GM23338 (cell line): Measurements from ENCODE around the gene PSEN2. TPM values are rescaled to one million over a fixed set of nuclear protein-coding genes. Genes with fewer than 3 reads are reported as not detected.

Experiments used
- EZH2phosphoT487 ChIP-seq: fragments of 200-600 bp; sonication (generic); IDR thresholded peaks from one replicate; pipeline ENCODE4 v1.8.1; 2018; ENCODE audit warnings: antibody characterized with exemption; ENCODE audit not compliant: unreplicated experiment
- polyA plus RNA-seq: library from polyadenylated mRNA; unstranded; fragments of >200 nt; fragmentation: Nextera tagmentation; extraction: Ambion mirVana; gene quantifications from 2 replicates; pipeline ENCODE4 v1.2.1, GENCODE V29; 2016
- total RNA-seq: library from RNA; depleted of rRNA; stranded (reverse); fragments of >200 nt; shearing (Covaris generic); gene quantifications from 2 replicates; pipeline ENCODE4 v1.2.3, GENCODE V29; 2014; rRNA removed
- TF ChIP-seq, protein P1 (sequence below), 2 experiments: fragments of 200-600 bp in 1 of 2; sonication (generic) in 1 of 2; conservative IDR thresholded peaks; 2 replicates each; pipeline versions ENCODE4 v1.5.1 to v1.6.1; 2016 to 2017; ENCODE audit warnings: antibody characterized with exemption in 2 of 2, low read depth in 2 of 2, mild to moderate bottlenecking in 2 of 2, moderate library complexity in 1 of 2

PSEN2 gene
- total and polyA plus RNA-seq, 2 experiments from 2014 or later = 10.0 to 22.1 TPM

DNA sequence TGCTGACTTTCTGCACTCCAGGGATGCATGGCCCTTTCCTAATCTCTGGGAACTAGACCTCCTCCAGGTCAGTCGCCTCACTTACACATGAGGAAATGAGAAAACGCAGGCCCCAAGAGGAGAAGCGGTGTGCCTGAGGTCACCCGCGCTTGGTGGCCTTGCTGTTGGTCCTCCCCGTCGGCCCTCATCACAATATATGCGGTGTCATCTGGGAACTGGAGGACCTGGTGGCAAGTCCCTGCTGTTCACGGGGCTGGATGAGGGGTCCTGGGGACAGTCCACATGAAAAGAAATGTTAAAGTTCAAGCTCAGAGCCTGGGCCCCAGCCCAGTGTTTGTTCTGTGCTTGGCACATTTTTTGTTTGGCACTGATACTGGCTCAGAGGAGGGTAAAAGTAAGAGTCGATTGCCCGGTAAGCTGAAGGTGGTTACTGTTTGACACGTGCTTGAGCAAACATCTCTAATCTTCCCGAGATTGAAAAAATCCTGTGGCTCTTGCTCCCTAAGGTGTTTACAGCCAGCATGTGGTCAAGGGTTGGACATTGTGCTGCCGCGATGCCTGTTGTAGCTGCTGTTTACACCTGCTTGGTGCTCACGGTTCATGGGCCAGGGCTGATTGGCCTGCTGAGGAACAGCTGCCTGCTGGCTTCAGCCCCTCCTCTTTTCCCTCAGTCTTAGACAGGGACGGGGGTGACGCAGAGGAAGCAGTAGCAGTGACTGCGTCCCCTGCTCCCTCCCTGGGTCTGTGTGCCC lies 74.9 kb downstream of the PSEN2 start (continued):
- TF ChIP-seq, protein P1, sequence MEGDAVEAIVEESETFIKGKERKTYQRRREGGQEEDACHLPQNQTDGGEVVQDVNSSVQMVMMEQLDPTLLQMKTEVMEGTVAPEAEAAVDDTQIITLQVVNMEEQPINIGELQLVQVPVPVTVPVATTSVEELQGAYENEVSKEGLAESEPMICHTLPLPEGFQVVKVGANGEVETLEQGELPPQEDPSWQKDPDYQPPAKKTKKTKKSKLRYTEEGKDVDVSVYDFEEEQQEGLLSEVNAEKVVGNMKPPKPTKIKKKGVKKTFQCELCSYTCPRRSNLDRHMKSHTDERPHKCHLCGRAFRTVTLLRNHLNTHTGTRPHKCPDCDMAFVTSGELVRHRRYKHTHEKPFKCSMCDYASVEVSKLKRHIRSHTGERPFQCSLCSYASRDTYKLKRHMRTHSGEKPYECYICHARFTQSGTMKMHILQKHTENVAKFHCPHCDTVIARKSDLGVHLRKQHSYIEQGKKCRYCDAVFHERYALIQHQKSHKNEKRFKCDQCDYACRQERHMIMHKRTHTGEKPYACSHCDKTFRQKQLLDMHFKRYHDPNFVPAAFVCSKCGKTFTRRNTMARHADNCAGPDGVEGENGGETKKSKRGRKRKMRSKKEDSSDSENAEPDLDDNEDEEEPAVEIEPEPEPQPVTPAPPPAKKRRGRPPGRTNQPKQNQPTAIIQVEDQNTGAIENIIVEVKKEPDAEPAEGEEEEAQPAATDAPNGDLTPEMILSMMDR (conservative IDR thresholded peaks at IDR 0.05; ENCODE audit: low read depth in 2 of 2) = no peak
- TF ChIP-seq EZH2phosphoT487 = no peak

Other genes starting within 250 kb of the PSEN2 start
- gene ITPKB, start 131.3 kb upstream of the PSEN2 start, total RNA-seq = 4.7 and 5.2 TPM in 2 replicates
- gene ITPKB, start 131.3 kb upstream of the PSEN2 start, polyA plus RNA-seq = 0.31 and 0.37 TPM in 2 replicates
- gene COQ8A, start 69.7 kb downstream of the PSEN2 start, total RNA-seq = 37.4 TPM in 2 replicates
- 25.2 and 28.5 TPM in 2 replicates for gene COQ8A, start 69.7 kb downstream of the PSEN2 start, polyA plus RNA-seq